ENCODE data around the gene LMX1B.
"Not testable (repeated sequence)": the region's sequence is repeated elsewhere in the genome, so short reads cannot be mapped to it uniquely, and the experiment has no call there.

LMX1B gene

GRCh38 chr9:126697330-126697729 lies 83.6 kb downstream of the LMX1B start:
- no peak for DNase-seq (ENCODE audit: low read depth)

- no peak for DNase-seq (ENCODE audit: low read depth)
These were observed 84.5 kb downstream of the LMX1B start for GRCh38 chr9:126698251-126698650.

- no peak for DNase-seq (ENCODE audit: low read depth)
These were observed 85.0 kb downstream of the LMX1B start for GRCh38 chr9:126698756-126699155.

GRCh38 chr9:126699401-126699881 lies 85.7 kb downstream of the LMX1B start:
- DNase-seq (ENCODE audit: low read depth): no peak

- DNase-seq (ENCODE audit: low read depth): no peak
These were observed 86.6 kb downstream of the LMX1B start for GRCh38 chr9:126700296-126700695.

- no peak for DNase-seq (ENCODE audit: low read depth)
These were observed 87.4 kb downstream of the LMX1B start for GRCh38 chr9:126700903-126701812.

GRCh38 chr9:126701813-126702140 lies 88.0 kb downstream of the LMX1B start:
- no peak for DNase-seq (ENCODE audit: low read depth)

GRCh38 chr9:126702151-126703001 lies 88.6 kb downstream of the LMX1B start:
- no peak for DNase-seq (ENCODE audit: low read depth)

GRCh38 chr9:126703002-126703865 lies 89.5 kb downstream of the LMX1B start:
- no peak for DNase-seq (ENCODE audit: low read depth)

- no peak for DNase-seq (ENCODE audit: low read depth)
These were observed 90.1 kb downstream of the LMX1B start for GRCh38 chr9:126703866-126704156.

- DNase-seq (ENCODE audit: low read depth): no peak
These were observed 90.6 kb downstream of the LMX1B start for GRCh38 chr9:126704157-126704891.

- peak; percentile 61 for DNase-seq (ENCODE audit: low read depth)
These were observed 91.4 kb downstream of the LMX1B start for GRCh38 chr9:126704892-126705766.

- DNase-seq (ENCODE audit: low read depth): peak; percentile 17
These were observed 92.3 kb downstream of the LMX1B start for GRCh38 chr9:126705767-126706697.

- no peak for DNase-seq (ENCODE audit: low read depth)
These were observed 92.9 kb downstream of the LMX1B start for GRCh38 chr9:126706698-126707053.

GRCh38 chr9:126707083-126707482 lies 93.4 kb downstream of the LMX1B start:
- DNase-seq (ENCODE audit: low read depth): no peak

- DNase-seq (ENCODE audit: low read depth): not testable (repeated sequence)
These were observed 94.0 kb downstream of the LMX1B start for GRCh38 chr9:126707712-126708111.

- no peak for DNase-seq (ENCODE audit: low read depth)
These were observed 94.5 kb downstream of the LMX1B start for GRCh38 chr9:126708178-126708577.

GRCh38 chr9:126709241-126709640 lies 95.5 kb downstream of the LMX1B start:
- DNase-seq (ENCODE audit: low read depth): no peak

GRCh38 chr9:126715382-126715781 lies 101.7 kb downstream of the LMX1B start:
- DNase-seq (ENCODE audit: low read depth): no peak

All from T-helper 22 cell (primary cell).